ENCODE measurements around the gene AMOTL1. TPM values are rescaled to one million over a fixed set of nuclear protein-coding genes. Genes with fewer than 3 reads are reported as not detected.

Gene AMOTL1
- total and polyA plus RNA-seq, 12 donors, result 3.1 to 115 (median 68.3) TPM

- intact Hi-C loops (cut with DNase I), result no loop called here
- no peak for TF ChIP-seq CTCF (IDR thresholded peaks at IDR 0.05)
- ATAC-seq, result no peak
- Histone ChIP-seq H3K4me1 (peaks cover 0 to 17% (median 6%) of the 10 kb centered on the region in 9 donors), H3K27me3 (no peaks in the 10 kb centered on the region), H3K36me3 (peaks cover 0 to 100% (median 41%) of the 10 kb centered on the region in 9 donors), H3K4me3 (no peak overlapping the region), H3K27ac (no peak overlapping the region), H3K9me3 (peaks cover 0 to 3% (median 0%) of the 10 kb centered on the region in 11 donors)
- no peak for DNase-seq
- 86 to 90% methylated on average over 7 of the region's 7 CpGs for WGBS, 2 donors
Observed at GRCh38 chr11:94826415-94826814, 58.3 kb downstream of the AMOTL1 start.

- ATAC-seq (no peak), DNase-seq (no peak)
- H3K4me1 ChIP-seq, result peaks cover 0 to 17% (median 6%) of the 10 kb centered on the region in 9 donors
- H3K4me3 ChIP-seq, result no peak overlapping the region
- H3K27ac ChIP-seq, result no peak overlapping the region
- peaks cover 0 to 3% (median 0%) of the 10 kb centered on the region in 11 donors for H3K9me3 ChIP-seq
- H3K27me3 ChIP-seq, result no peaks in the 10 kb centered on the region
- no peak for TF ChIP-seq CTCF (IDR thresholded peaks at IDR 0.05)
- peaks cover 0 to 100% (median 45%) of the 10 kb centered on the region in 9 donors for H3K36me3 ChIP-seq
- intact Hi-C loops (cut with DNase I), result no loop called here
Observed at GRCh38 chr11:94828088-94828487, 59.9 kb downstream of the AMOTL1 start.

- H3K27ac ChIP-seq, result no peak overlapping the region
- DNase-seq (no peak), ATAC-seq (no peak)
- H3K36me3 ChIP-seq, result peaks cover 0 to 99% (median 41%) of the 10 kb centered on the region in 9 donors
- peaks cover 0 to 3% (median 0%) of the 10 kb centered on the region in 11 donors for H3K9me3 ChIP-seq
- intact Hi-C loops (cut with DNase I), result no loop called here
- H3K27me3 ChIP-seq, result no peaks in the 10 kb centered on the region
- WGBS, 2 donors, result 70 to 79% methylated on average over 5 of the region's 5 CpGs
- H3K4me1 ChIP-seq, result peaks cover 0 to 16% (median 0%) of the 10 kb centered on the region in 9 donors
- TF ChIP-seq CTCF (IDR thresholded peaks at IDR 0.05), result no peak
- H3K4me3 ChIP-seq, result no peak overlapping the region
Observed at GRCh38 chr11:94830722-94831510, 62.8 kb downstream of the AMOTL1 start.

GRCh38 chr11:94831529-94831928 lies 63.4 kb downstream of the AMOTL1 start:
- peaks cover 0 to 99% (median 36%) of the 10 kb centered on the region in 9 donors for H3K36me3 ChIP-seq
- ATAC-seq, result no peak
- no peaks in the 10 kb centered on the region for H3K27me3 ChIP-seq
- 67 to 73% methylated on average over 3 of the region's 3 CpGs for WGBS, 2 donors
- H3K4me3 ChIP-seq, result no peak overlapping the region
- H3K27ac ChIP-seq, result no peak overlapping the region
- peaks cover 0 to 3% (median 0%) of the 10 kb centered on the region in 11 donors for H3K9me3 ChIP-seq
- no peak for DNase-seq
- intact Hi-C loops (cut with DNase I), result no loop called here
- TF ChIP-seq CTCF (IDR thresholded peaks at IDR 0.05), result no peak
- H3K4me1 ChIP-seq, result peaks cover 0 to 21% (median 0%) of the 10 kb centered on the region in 9 donors
